AG09309 (cell line): Measurements from ENCODE around the gene VAT1L.

Experiments
- DNase-seq: peaks from one replicate; pipeline ENCODE4 v3.0.0-alpha.2; 2010; ENCODE audit warnings: low read depth
- H3K4me3 ChIP-seq: 2 replicates; pipeline ENCODE4 v1.5.1; 2011; ENCODE audit warnings: mild to moderate bottlenecking, low read depth, low read length, moderate library complexity; ENCODE audit not compliant: control insufficient read depth
- TF ChIP-seq, protein P1 (sequence below): IDR thresholded peaks from 2 replicates; pipeline ENCODE4 v1.5.1; 2011; ENCODE audit warnings: mild to moderate bottlenecking, low read depth, low read length, inconsistent platforms; ENCODE audit not compliant: insufficient read depth, control insufficient read depth; ENCODE audit errors: missing control alignments

The VAT1L gene

DNA sequence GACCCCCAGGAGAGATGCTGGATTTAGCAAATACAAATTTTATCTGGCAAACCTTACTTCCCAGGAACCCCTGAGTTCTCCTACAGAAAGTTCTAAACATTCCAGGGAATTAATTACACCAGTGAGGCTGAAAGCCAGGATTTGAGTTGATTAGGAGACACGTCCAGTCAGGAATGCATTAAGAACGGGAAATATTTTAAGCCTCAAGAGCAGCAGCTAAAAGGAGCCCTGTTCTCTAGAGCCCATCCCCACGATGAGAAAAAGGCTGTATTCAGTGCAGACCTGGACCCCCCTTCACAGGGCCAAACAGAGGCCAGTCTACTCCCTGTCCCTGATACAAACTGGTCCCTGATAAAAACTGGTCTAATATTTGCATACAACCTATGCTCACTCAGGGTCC lies 55.0 kb downstream of the VAT1L start:
- no peak overlapping the region for H3K4me3 ChIP-seq
- TF ChIP-seq, protein P1, sequence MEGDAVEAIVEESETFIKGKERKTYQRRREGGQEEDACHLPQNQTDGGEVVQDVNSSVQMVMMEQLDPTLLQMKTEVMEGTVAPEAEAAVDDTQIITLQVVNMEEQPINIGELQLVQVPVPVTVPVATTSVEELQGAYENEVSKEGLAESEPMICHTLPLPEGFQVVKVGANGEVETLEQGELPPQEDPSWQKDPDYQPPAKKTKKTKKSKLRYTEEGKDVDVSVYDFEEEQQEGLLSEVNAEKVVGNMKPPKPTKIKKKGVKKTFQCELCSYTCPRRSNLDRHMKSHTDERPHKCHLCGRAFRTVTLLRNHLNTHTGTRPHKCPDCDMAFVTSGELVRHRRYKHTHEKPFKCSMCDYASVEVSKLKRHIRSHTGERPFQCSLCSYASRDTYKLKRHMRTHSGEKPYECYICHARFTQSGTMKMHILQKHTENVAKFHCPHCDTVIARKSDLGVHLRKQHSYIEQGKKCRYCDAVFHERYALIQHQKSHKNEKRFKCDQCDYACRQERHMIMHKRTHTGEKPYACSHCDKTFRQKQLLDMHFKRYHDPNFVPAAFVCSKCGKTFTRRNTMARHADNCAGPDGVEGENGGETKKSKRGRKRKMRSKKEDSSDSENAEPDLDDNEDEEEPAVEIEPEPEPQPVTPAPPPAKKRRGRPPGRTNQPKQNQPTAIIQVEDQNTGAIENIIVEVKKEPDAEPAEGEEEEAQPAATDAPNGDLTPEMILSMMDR: no peak
- DNase-seq: no peak

DNA sequence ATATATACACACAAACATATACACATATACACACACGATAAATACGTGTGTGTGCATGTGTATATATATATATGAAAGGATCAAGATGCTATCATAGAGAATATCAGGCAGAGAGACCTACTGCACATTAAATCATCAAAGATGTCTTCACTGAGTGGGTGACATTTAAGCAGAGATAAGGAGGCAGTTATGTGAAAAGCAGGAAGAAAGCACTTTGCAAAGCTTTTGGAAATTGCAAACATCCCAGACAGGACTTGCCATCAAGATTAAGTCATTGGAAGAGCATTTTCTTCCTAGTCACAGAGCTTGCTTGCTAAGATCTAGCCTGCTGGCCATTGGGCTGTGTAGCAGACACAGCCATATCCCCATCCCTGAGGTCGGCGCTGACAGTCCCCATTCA lies 56.4 kb downstream of the VAT1L start:
- TF ChIP-seq, protein P1: no peak
- no peak for DNase-seq

DNA sequence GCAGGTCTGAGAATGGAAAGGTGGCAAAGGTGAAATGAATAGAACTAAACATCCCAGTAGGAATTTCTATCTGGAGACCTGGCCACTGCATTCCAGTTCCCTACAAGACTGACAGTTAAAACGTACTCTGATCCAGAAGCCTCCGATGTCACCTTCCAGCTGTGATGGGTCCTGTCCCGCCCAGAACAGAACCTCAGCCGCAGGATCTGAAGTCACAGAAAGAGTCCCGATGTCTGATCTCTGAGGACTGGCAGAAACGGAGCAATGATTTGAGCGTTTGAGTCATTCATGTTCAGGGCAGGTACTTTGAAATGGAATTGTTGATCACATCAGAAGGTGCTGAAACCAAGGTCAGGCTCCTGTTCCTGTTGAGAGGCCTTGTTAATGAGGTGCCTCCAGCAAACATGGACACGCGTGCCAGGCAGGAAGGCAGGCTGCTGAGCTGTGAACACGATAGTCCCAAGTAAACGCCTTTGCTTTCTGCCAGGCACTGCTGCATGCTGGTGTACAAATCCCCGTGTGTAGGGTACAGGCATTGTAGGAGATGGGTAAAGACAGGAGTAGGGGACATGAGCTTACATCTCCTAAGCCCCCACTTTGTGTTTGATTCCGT lies 61.4 kb downstream of the VAT1L start:
- DNase-seq: no peak
- no peak overlapping the region for H3K4me3 ChIP-seq
- TF ChIP-seq, protein P1: no peak

More for the DNA sequence above, 56.4 kb downstream of the VAT1L start:
- no peak overlapping the region for H3K4me3 ChIP-seq

DNA sequence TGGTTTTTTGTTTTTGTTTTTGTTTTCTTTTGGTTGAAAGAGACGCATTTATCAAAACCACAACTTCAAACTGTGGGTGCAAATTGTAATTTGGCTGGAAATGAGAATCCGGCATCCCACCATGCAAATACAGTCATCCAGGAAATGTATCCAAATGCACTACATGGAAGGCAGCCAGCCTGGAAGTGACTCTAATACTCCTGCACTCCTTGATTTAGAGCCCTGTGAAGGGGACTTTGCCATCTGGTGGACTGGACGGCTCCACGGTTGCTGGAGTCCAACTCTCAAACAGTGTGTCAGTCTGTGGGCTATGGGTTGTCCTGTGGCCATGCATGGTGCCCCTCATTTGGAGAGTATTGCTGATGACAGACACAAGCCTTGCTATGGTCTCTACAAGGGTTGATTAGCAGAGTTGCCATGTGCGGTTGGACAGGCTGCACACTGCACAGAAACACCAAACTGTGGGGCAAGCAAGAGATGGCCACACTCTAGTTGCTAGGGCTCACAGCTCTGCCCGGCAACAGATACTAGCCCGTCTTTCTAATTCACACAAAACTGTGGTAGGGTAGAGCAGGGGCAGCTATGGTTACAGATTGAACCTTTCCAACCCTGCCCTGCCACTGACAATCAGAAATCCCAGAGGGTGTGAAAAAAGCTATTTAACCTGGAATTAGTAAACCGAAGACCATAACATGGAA lies 62.4 kb downstream of the VAT1L start:
- DNase-seq: no peak
- TF ChIP-seq, protein P1: no peak
- H3K4me3 ChIP-seq: no peak overlapping the region

DNA sequence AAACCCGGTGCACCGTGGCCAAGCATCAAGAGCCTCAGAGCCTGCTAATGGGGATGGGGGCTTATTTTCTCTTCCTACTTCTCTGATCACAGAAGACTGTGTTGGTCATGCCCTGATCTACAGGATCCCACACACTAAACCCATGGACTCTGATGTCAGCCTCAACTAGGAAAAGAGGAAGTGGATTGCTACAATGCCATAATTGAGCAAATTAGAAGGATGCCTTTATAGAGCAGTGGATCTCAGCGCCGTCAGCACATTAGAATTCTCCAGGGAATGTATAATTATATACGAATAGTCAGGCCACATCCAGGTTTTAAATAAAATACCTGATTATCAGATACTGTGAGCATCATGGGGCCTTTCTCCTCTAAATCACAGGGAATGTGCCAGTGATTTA lies 64.8 kb downstream of the VAT1L start:
- no peak overlapping the region for H3K4me3 ChIP-seq
- no peak for DNase-seq
- TF ChIP-seq, protein P1: no peak

DNA sequence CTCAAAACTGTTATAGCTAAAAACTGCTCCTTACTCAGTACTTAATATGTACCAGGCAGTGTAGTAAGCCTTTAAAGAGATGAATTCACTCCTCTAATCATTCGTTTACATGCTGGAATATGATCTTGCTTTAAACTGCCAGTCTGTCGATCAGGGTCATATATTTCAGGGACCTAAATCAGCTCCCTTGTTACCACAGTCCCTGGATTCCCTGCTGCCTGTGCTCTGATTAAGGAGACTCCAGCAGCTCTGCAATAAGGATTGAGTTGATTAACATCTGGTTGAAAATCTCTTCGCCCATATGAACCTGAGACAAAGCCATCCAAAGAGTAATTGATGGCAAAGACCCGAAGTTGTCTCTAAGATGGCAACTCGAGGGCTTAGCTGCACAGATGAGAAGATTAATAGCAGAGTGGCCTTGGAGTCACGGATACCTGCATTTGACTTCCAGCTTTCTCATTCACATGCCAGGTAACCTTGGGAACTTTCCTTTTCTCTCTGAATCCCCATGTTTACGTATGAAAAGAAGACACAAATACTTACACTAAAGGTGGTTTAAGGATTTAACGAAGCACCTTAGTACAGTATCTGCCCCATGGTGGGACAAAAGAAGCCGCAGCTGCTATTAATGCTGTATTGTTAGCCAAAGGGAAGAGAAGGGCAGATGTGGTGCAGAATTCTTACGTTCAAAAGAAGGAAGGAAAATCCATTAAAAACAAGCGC lies 68.2 kb downstream of the VAT1L start:
- no peak for DNase-seq
- H3K4me3 ChIP-seq: no peak overlapping the region
- TF ChIP-seq, protein P1: no peak
